ENCODE measurements around the gene TMPO.

- no peak for TF ChIP-seq POLR2AphosphoS5 (IDR thresholded peaks at IDR 0.05; ENCODE audit: borderline replicate concordance, low read depth, low read length)
- no peak for TF ChIP-seq EZH2 (IDR thresholded peaks at IDR 0.05)
- TF ChIP-seq FOXP2 (optimal IDR thresholded peaks at IDR 0.05; ENCODE audit: control extremely low read depth, extremely low read length, insufficient read depth) = no peak
These were observed 63.4 kb downstream of the TMPO start for GRCh38 chr12:98578821-98579220.
